ENCODE results near the gene VTI1A.

The VTI1A gene

GRCh38 chr10:112803961-112804401 is 357.0 kb downstream of the VTI1A start:
- H3K36me3 ChIP-seq (ENCODE audit: control insufficient read depth in 2 of 2, insufficient read depth in 1 of 2, low read length in 2 of 2): no peaks in the 10 kb centered on the region
- ChIA-PET POLR2A (no interaction called here), CTCF (no interaction called here)
- no peaks in the 10 kb centered on the region for H3K9me3 ChIP-seq (ENCODE audit: control insufficient read depth, insufficient read depth, low read depth, low read length)
- TF ChIP-seq ZNF791 (tag by site-specific recombination; IDR thresholded peaks at IDR 0.05) (no peak), SCRT1 (tag by site-specific recombination; IDR thresholded peaks at IDR 0.05; ENCODE audit: borderline replicate concordance) (peak; percentile 93), ZIC2 (tag by site-specific recombination; IDR thresholded peaks at IDR 0.05) (0 out of 2 replicates have a peak, but pooled peaks have one; percentile 26), KLF9 (tag by site-specific recombination; IDR thresholded peaks at IDR 0.05; ENCODE audit: low read depth) (no peak), SCRT2 (tag by site-specific recombination; IDR thresholded peaks at IDR 0.05) (peak; percentile 96), OSR2 (tag by site-specific recombination; IDR thresholded peaks at IDR 0.05) (peak; percentile 32; the same call in 1 of the 2 replicates), REST (tag by site-specific recombination; IDR thresholded peaks at IDR 0.05) (no peak)
- H3K4me1 ChIP-seq (ENCODE audit: control insufficient read depth, insufficient read depth, low read length): no peaks in the 10 kb centered on the region
- no peak overlapping the region for H3K4me3 ChIP-seq (ENCODE audit: low read depth, low read length)
- no peak overlapping the region for H3K27ac ChIP-seq (ENCODE audit: extremely low read depth, low read depth, low read length)

GRCh38 chr10:112805254-112805590 is 358.2 kb downstream of the VTI1A start:
- H3K4me1 ChIP-seq (ENCODE audit: control insufficient read depth, insufficient read depth, low read length): no peaks in the 10 kb centered on the region
- TF ChIP-seq CTCF (tag by site-specific recombination; IDR thresholded peaks at IDR 0.05) (no peak), ZNF660 (tag by site-specific recombination; IDR thresholded peaks at IDR 0.05) (no peak), ZNF362 (tag by site-specific recombination; IDR thresholded peaks at IDR 0.05) (no peak), ZNF792 (tag by site-specific recombination; IDR thresholded peaks at IDR 0.05) (no peak), GLIS1 (tag by site-specific recombination; IDR thresholded peaks at IDR 0.05) (no peak), ZNF423 (tag by site-specific recombination; IDR thresholded peaks at IDR 0.05) (no peak), ZNF404 (tag by site-specific recombination; IDR thresholded peaks at IDR 0.05) (no peak), KLF8 (tag by site-specific recombination; IDR thresholded peaks at IDR 0.05) (no peak), ZBTB44 (tag by site-specific recombination; IDR thresholded peaks at IDR 0.05) (no peak), ZNF280C (tag by site-specific recombination; IDR thresholded peaks at IDR 0.05) (no peak), ZNF394 (tag by site-specific recombination; IDR thresholded peaks at IDR 0.05; ENCODE audit: borderline replicate concordance) (no peak), ZNF138 (tag by site-specific recombination; IDR thresholded peaks at IDR 0.05; ENCODE audit: borderline replicate concordance) (no peak), ZNF146 (tag by site-specific recombination; IDR thresholded peaks at IDR 0.05) (no peak), IKZF3 (tag by site-specific recombination; IDR thresholded peaks at IDR 0.05) (no peak), ZFHX2 (tag by site-specific recombination; conservative IDR thresholded peaks at IDR 0.05) (no peak), ZNF513 (tag by site-specific recombination; IDR thresholded peaks at IDR 0.05) (no peak)
- POLR2A ChIA-PET: interaction anchor here (0.7 kb wide), 1 partner anchor 174 kb away, joined by 3 read pairs; no protein-coding TSS in a partner anchor
- no peak overlapping the region for H3K27ac ChIP-seq (ENCODE audit: extremely low read depth, low read depth, low read length)
- CTCF ChIA-PET: no interaction called here
- no peaks in the 10 kb centered on the region for H3K36me3 ChIP-seq (ENCODE audit: control insufficient read depth in 2 of 2, insufficient read depth in 1 of 2, low read length in 2 of 2)
- H3K9me3 ChIP-seq (ENCODE audit: control insufficient read depth, insufficient read depth, low read depth, low read length): no peaks in the 10 kb centered on the region
- no peak overlapping the region for H3K4me3 ChIP-seq (ENCODE audit: low read depth, low read length)
